HEK293 (cell line): ENCODE results near the gene CD8A.
A peak's percentile ranks its signal among the peaks of the same experiment; 100 is the strongest.

Source experiments
- CTCF ChIA-PET: fragments of 350-600 bp; formaldehyde crosslinking; extraction: SDS; loops from one replicate; lab custom pipeline; 2021; ENCODE audit warnings: antibody characterized with exemption; lab: Yijun Ruan, JAX
- POLR2A ChIA-PET: fragments of 300-600 bp; formaldehyde crosslinking; extraction: SDS; loops from one replicate; lab custom pipeline; 2020; ENCODE audit warnings: antibody characterized with exemption, inconsistent platforms; lab: Yijun Ruan, JAX
- H3K27ac ChIP-seq: fragments of 200-500 bp; sonication (Bioruptor generic); 2 replicates; pipeline ENCODE4 v1.5.1; 2014; ENCODE audit warnings: low read depth, low read length, control low read depth, inconsistent platforms; ENCODE audit errors: extremely low read depth
- H3K36me3 ChIP-seq, 2 experiments: fragments of 200-500 bp in 1 of 2; sonication (Bioruptor generic) in 1 of 2; 1 replicate in 1 of 2; 2 replicates in 1 of 2; pipeline ENCODE4 v1.5.1; 2014 to 2017; ENCODE audit warnings: inconsistent platforms in 2 of 2, low read length in 2 of 2; ENCODE audit not compliant: control insufficient read depth in 2 of 2, insufficient read depth in 1 of 2
- H3K4me1 ChIP-seq: fragments of 200-500 bp; sonication (Bioruptor generic); 2 replicates; pipeline ENCODE4 v1.5.1; 2014; ENCODE audit warnings: mild to moderate bottlenecking, low read length, inconsistent platforms; ENCODE audit not compliant: control insufficient read depth, insufficient read depth
- H3K4me3 ChIP-seq: 2 replicates; pipeline ENCODE4 v1.5.1; 2011; ENCODE audit warnings: low read depth, mild to moderate bottlenecking, control low read depth, low read length, moderate library complexity
- H3K9me3 ChIP-seq: fragments of 200-500 bp; sonication (Bioruptor generic); 2 replicates; pipeline ENCODE4 v1.5.1; 2014; ENCODE audit warnings: low read depth, low read length, inconsistent platforms; ENCODE audit not compliant: control insufficient read depth, insufficient read depth
- HOXC10 ChIP-seq: sonication (generic); formaldehyde crosslinking; IDR thresholded peaks from 2 replicates; pipeline ENCODE4 v1.8.1; 2023; ENCODE audit warnings: mild to moderate bottlenecking, missing genetic modification reagents
- KLF1 ChIP-seq: fragments of 450-650 bp; formaldehyde crosslinking; IDR thresholded peaks from 2 replicates; pipeline ENCODE4 v1.5.1; 2016; ENCODE audit warnings: missing biosample characterization, missing genetic modification characterization
- PRDM1 ChIP-seq: fragments of 450-650 bp; formaldehyde crosslinking; IDR thresholded peaks from 2 replicates; pipeline ENCODE4; 2016; ENCODE audit warnings: missing biosample characterization, missing genetic modification characterization
- ZEB2 ChIP-seq: fragments of 450-650 bp; formaldehyde crosslinking; IDR thresholded peaks from 2 replicates; pipeline ENCODE4 v1.5.1; 2016; ENCODE audit warnings: missing biosample characterization, missing genetic modification characterization
- ZIC2 ChIP-seq: fragments of 450-650 bp; formaldehyde crosslinking; IDR thresholded peaks from 2 replicates; pipeline ENCODE4 v1.5.1; 2016; ENCODE audit warnings: missing biosample characterization, missing genetic modification characterization
- ZNF121 ChIP-seq: fragments of 450-650 bp; formaldehyde crosslinking; IDR thresholded peaks from 2 replicates; pipeline ENCODE4 v1.5.1; 2016; ENCODE audit warnings: missing biosample characterization, missing genetic modification characterization
- ZNF175 ChIP-seq: fragments of 450-650 bp; formaldehyde crosslinking; IDR thresholded peaks from 2 replicates; pipeline ENCODE4 v1.5.1; 2016; ENCODE audit warnings: missing biosample characterization, missing genetic modification characterization
- ZNF302 ChIP-seq: fragments of 450-650 bp; formaldehyde crosslinking; IDR thresholded peaks from 2 replicates; pipeline ENCODE4 v1.5.1; 2016; ENCODE audit warnings: missing biosample characterization, missing genetic modification characterization, low read depth
- ZNF530 ChIP-seq: fragments of 450-650 bp; formaldehyde crosslinking; IDR thresholded peaks from 2 replicates; pipeline ENCODE4 v1.5.1; 2016; ENCODE audit warnings: low read depth, missing biosample characterization, missing genetic modification characterization
- ZNF555 ChIP-seq: fragments of 450-650 bp; formaldehyde crosslinking; conservative IDR thresholded peaks from 2 replicates; pipeline ENCODE4 v1.5.1; 2017; ENCODE audit warnings: missing biosample characterization, mild to moderate bottlenecking, missing genetic modification characterization, inconsistent platforms
- ZNF677 ChIP-seq: fragments of 450-650 bp; IDR thresholded peaks from 2 replicates; pipeline ENCODE4 v1.5.0; 2018; ENCODE audit warnings: missing biosample characterization, mild to moderate bottlenecking, missing genetic modification characterization, moderate library complexity
- TF ChIP-seq, protein P1 (sequence below): fragments of 450-650 bp; formaldehyde crosslinking; conservative IDR thresholded peaks from 2 replicates; pipeline ENCODE4 v1.5.1; 2016; ENCODE audit warnings: low read depth, missing biosample characterization, missing genetic modification characterization
- TF ChIP-seq, protein P2 (sequence below): fragments of 450-650 bp; formaldehyde crosslinking; IDR thresholded peaks from 2 replicates; pipeline ENCODE4 v1.5.1; 2016; ENCODE audit warnings: missing biosample characterization, missing genetic modification characterization, borderline replicate concordance
- TF ChIP-seq, protein P3 (sequence below): fragments of 450-650 bp; formaldehyde crosslinking; optimal IDR thresholded peaks from 2 replicates; pipeline ENCODE3; 2016; ENCODE audit warnings: missing biosample characterization, mild to moderate bottlenecking, missing genetic modification characterization
- TF ChIP-seq, protein P4 (sequence below): fragments of 450-650 bp; formaldehyde crosslinking; IDR thresholded peaks from 2 replicates; pipeline ENCODE4 v1.5.1; 2016; ENCODE audit warnings: missing biosample characterization, missing genetic modification characterization, borderline replicate concordance
- TF ChIP-seq, protein P5 (sequence below): fragments of 450-650 bp; formaldehyde crosslinking; IDR thresholded peaks from 2 replicates; pipeline ENCODE4 v1.5.1; 2016; ENCODE audit warnings: missing biosample characterization, missing genetic modification characterization

The CD8A gene

DNA sequence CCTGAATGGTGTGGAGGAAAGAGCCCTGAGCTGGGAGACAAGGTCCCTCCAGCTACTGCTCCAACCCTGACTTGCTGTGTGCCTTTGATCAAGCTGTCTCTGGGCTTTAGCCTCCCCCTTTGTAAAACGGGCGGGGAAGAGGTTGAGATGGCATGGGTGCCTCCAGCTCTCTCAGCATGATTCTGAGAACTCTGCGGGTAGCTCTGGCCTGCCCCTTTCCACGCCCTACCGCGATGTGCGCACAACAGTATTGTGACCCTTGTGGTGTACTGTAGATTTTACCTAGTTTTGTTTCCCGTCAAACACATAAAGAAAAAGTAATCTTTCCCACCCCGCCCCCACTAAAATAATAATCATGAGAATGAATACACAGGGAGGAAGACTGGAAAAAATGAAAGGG, 5.3 kb downstream of the CD8A start (continued):
- TF ChIP-seq, protein P1, sequence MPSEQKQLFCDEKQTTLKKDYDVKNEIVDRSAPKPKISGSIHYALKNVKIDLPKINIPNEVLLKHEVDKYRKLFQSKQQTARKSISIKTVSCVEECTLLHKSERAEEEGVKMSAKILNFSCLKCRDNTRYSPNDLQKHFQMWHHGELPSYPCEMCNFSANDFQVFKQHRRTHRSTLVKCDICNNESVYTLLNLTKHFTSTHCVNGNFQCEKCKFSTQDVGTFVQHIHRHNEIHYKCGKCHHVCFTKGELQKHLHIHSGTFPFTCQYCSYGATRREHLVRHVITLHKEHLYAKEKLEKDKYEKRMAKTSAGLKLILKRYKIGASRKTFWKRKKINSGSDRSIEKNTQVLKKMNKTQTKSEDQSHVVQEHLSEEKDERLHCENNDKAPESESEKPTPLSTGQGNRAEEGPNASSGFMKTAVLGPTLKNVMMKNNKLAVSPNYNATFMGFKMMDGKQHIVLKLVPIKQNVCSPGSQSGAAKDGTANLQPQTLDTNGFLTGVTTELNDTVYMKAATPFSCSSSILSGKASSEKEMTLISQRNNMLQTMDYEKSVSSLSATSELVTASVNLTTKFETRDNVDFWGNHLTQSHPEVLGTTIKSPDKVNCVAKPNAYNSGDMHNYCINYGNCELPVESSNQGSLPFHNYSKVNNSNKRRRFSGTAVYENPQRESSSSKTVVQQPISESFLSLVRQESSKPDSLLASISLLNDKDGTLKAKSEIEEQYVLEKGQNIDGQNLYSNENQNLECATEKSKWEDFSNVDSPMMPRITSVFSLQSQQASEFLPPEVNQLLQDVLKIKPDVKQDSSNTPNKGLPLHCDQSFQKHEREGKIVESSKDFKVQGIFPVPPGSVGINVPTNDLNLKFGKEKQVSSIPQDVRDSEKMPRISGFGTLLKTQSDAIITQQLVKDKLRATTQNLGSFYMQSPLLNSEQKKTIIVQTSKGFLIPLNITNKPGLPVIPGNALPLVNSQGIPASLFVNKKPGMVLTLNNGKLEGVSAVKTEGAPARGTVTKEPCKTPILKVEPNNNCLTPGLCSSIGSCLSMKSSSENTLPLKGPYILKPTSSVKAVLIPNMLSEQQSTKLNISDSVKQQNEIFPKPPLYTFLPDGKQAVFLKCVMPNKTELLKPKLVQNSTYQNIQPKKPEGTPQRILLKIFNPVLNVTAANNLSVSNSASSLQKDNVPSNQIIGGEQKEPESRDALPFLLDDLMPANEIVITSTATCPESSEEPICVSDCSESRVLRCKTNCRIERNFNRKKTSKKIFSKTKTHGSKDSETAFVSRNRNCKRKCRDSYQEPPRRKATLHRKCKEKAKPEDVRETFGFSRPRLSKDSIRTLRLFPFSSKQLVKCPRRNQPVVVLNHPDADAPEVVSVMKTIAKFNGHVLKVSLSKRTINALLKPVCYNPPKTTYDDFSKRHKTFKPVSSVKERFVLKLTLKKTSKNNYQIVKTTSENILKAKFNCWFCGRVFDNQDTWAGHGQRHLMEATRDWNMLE (tag by site-specific recombination), result no peak
- TF ChIP-seq ZNF121, result no peak
- TF ChIP-seq, all 188 proteins: peak for 0

DNA sequence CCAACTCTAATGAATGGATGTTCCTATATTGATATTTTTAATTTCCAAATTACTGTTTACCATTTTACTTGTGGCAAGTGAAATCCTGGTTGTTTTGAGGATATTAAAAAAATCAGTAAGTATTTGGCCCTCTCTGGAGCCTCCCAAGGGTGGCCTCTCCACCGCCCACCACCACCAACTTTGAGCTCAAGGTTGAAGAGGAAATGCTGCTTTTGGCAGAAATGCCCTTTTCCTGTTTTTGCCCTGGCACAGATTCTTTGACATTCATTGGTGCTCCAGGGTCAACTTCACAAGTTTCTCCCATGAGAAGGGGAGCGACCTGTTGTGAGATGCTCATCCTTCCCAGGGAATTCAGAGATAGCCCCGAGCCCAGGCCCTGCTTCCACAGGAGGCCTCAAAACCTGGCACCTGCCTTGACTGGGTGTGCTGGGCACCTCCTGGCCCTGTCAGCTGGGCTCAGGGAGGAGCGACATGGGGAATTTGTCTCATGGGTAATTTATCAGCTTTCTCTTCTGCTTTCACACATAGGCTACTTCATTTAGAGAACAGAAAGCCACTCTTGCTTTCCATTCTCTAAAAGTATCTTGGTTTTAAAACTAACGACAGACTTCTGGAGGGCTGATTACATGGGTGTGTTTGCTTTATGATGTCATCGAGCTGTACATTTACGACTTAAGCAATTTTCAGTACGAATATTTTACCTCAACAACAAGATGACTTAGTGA, 6.9 kb downstream of the CD8A start:
- no peak overlapping the region for H3K4me3 ChIP-seq
- CTCF ChIA-PET, result interaction anchor here (1.1 to 1.2 kb wide), 2 partner anchors 8 to 19 kb away, joined by 3 read pairs; no protein-coding TSS in a partner anchor
- H3K4me1 ChIP-seq, result no peaks in the 10 kb centered on the region
- POLR2A ChIA-PET, result no interaction called here
- no peak overlapping the region for H3K27ac ChIP-seq
- H3K9me3 ChIP-seq, result no peaks in the 10 kb centered on the region
- H3K36me3 ChIP-seq, result no peaks in the 10 kb centered on the region
- TF ChIP-seq ZEB2 (tag by site-specific recombination) (no peak), ZNF677 (tag by site-specific recombination) (no peak), ZIC2 (tag by site-specific recombination) (no peak), HOXC10 (no peak), KLF1 (tag by site-specific recombination) (no peak), ZNF555 (no peak), ZNF530 (tag by site-specific recombination) (no peak), ZNF302 (tag by site-specific recombination) (no peak), ZNF175 (no peak), PRDM1 (tag by site-specific recombination) (peak; percentile 75)
- TF ChIP-seq, protein P2, sequence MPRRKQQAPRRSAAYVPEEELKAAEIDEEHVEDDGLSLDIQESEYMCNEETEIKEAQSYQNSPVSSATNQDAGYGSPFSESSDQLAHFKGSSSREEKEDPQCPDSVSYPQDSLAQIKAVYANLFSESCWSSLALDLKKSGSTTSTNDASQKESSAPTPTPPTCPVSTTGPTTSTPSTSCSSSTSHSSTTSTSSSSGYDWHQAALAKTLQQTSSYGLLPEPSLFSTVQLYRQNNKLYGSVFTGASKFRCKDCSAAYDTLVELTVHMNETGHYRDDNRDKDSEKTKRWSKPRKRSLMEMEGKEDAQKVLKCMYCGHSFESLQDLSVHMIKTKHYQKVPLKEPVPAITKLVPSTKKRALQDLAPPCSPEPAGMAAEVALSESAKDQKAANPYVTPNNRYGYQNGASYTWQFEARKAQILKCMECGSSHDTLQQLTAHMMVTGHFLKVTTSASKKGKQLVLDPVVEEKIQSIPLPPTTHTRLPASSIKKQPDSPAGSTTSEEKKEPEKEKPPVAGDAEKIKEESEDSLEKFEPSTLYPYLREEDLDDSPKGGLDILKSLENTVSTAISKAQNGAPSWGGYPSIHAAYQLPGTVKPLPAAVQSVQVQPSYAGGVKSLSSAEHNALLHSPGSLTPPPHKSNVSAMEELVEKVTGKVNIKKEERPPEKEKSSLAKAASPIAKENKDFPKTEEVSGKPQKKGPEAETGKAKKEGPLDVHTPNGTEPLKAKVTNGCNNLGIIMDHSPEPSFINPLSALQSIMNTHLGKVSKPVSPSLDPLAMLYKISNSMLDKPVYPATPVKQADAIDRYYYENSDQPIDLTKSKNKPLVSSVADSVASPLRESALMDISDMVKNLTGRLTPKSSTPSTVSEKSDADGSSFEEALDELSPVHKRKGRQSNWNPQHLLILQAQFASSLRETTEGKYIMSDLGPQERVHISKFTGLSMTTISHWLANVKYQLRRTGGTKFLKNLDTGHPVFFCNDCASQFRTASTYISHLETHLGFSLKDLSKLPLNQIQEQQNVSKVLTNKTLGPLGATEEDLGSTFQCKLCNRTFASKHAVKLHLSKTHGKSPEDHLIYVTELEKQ, result no peak
- TF ChIP-seq, protein P3, sequence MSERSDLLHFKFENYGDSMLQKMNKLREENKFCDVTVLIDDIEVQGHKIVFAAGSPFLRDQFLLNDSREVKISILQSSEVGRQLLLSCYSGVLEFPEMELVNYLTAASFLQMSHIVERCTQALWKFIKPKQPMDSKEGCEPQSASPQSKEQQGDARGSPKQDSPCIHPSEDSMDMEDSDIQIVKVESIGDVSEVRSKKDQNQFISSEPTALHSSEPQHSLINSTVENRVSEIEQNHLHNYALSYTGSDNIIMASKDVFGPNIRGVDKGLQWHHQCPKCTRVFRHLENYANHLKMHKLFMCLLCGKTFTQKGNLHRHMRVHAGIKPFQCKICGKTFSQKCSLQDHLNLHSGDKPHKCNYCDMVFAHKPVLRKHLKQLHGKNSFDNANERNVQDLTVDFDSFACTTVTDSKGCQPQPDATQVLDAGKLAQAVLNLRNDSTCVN (tag by site-specific recombination), result no peak
- TF ChIP-seq, protein P4, sequence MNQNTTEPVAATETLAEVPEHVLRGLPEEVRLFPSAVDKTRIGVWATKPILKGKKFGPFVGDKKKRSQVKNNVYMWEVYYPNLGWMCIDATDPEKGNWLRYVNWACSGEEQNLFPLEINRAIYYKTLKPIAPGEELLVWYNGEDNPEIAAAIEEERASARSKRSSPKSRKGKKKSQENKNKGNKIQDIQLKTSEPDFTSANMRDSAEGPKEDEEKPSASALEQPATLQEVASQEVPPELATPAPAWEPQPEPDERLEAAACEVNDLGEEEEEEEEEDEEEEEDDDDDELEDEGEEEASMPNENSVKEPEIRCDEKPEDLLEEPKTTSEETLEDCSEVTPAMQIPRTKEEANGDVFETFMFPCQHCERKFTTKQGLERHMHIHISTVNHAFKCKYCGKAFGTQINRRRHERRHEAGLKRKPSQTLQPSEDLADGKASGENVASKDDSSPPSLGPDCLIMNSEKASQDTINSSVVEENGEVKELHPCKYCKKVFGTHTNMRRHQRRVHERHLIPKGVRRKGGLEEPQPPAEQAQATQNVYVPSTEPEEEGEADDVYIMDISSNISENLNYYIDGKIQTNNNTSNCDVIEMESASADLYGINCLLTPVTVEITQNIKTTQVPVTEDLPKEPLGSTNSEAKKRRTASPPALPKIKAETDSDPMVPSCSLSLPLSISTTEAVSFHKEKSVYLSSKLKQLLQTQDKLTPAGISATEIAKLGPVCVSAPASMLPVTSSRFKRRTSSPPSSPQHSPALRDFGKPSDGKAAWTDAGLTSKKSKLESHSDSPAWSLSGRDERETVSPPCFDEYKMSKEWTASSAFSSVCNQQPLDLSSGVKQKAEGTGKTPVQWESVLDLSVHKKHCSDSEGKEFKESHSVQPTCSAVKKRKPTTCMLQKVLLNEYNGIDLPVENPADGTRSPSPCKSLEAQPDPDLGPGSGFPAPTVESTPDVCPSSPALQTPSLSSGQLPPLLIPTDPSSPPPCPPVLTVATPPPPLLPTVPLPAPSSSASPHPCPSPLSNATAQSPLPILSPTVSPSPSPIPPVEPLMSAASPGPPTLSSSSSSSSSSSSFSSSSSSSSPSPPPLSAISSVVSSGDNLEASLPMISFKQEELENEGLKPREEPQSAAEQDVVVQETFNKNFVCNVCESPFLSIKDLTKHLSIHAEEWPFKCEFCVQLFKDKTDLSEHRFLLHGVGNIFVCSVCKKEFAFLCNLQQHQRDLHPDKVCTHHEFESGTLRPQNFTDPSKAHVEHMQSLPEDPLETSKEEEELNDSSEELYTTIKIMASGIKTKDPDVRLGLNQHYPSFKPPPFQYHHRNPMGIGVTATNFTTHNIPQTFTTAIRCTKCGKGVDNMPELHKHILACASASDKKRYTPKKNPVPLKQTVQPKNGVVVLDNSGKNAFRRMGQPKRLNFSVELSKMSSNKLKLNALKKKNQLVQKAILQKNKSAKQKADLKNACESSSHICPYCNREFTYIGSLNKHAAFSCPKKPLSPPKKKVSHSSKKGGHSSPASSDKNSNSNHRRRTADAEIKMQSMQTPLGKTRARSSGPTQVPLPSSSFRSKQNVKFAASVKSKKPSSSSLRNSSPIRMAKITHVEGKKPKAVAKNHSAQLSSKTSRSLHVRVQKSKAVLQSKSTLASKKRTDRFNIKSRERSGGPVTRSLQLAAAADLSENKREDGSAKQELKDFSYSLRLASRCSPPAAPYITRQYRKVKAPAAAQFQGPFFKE (tag by site-specific recombination), result no peak
- TF ChIP-seq, protein P5, sequence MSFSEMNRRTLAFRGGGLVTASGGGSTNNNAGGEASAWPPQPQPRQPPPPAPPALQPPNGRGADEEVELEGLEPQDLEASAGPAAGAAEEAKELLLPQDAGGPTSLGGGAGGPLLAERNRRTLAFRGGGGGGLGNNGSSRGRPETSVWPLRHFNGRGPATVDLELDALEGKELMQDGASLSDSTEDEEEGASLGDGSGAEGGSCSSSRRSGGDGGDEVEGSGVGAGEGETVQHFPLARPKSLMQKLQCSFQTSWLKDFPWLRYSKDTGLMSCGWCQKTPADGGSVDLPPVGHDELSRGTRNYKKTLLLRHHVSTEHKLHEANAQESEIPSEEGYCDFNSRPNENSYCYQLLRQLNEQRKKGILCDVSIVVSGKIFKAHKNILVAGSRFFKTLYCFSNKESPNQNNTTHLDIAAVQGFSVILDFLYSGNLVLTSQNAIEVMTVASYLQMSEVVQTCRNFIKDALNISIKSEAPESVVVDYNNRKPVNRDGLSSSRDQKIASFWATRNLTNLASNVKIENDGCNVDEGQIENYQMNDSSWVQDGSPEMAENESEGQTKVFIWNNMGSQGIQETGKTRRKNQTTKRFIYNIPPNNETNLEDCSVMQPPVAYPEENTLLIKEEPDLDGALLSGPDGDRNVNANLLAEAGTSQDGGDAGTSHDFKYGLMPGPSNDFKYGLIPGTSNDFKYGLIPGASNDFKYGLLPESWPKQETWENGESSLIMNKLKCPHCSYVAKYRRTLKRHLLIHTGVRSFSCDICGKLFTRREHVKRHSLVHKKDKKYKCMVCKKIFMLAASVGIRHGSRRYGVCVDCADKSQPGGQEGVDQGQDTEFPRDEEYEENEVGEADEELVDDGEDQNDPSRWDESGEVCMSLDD (tag by site-specific recombination), result no peak
